ENCODE data around the gene AP2A1.

DNA sequence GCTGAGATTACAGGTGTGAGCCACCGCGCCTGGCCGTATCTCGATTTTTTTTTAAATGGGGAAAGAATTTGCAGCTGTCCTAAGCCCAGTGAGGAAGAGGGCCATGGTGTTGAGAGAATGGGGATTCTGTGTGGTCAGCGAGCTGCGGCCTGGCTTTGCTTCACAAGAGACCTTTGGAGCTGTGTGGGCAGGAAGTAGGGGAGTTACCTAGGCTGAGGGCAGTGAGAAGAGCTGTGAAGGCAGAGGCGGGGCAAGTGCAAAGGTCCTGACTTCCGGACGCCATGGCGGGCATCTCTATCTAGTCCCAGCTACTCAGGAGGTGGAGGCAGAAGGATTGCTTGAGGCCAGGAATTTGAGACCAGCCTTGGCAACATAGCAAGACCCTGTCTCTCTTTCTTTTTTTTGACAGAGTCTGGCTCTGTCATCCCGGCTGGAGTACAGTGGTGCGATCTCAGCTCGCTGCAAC is 4.9 kb downstream of the AP2A1 start:
- TF ChIP-seq, protein P1, sequence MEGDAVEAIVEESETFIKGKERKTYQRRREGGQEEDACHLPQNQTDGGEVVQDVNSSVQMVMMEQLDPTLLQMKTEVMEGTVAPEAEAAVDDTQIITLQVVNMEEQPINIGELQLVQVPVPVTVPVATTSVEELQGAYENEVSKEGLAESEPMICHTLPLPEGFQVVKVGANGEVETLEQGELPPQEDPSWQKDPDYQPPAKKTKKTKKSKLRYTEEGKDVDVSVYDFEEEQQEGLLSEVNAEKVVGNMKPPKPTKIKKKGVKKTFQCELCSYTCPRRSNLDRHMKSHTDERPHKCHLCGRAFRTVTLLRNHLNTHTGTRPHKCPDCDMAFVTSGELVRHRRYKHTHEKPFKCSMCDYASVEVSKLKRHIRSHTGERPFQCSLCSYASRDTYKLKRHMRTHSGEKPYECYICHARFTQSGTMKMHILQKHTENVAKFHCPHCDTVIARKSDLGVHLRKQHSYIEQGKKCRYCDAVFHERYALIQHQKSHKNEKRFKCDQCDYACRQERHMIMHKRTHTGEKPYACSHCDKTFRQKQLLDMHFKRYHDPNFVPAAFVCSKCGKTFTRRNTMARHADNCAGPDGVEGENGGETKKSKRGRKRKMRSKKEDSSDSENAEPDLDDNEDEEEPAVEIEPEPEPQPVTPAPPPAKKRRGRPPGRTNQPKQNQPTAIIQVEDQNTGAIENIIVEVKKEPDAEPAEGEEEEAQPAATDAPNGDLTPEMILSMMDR (IDR thresholded peaks at IDR 0.05) = no peak
- TF ChIP-seq EZH2 (IDR thresholded peaks at IDR 0.05; ENCODE audit: borderline replicate concordance, insufficient read depth, low read depth, low read length, poor library complexity, severe bottlenecking) = no peak
